ENCODE measurements around the gene DMKN. TPM values are rescaled to one million over a fixed set of nuclear protein-coding genes. Genes with fewer than 3 reads are reported as not detected.

Gene DMKN
- polyA plus RNA-seq, 1 experiment: 1.5 TPM

GRCh38 chr19:35549879-35550523, 36.6 kb upstream of the DMKN start:
- no peaks in the 10 kb centered on the region for H3K27me3 ChIP-seq (ENCODE audit: control insufficient read depth, insufficient read depth, low read length)
- ChIA-PET POLR2A (no interaction called here), CTCF (interaction anchor here (0.6 to 4.0 kb wide), 13 partner anchors 8 to 98 kb away, joined by 3 to 33 read pairs (median 7); partner anchors contain the start of gene COX6B1)
- DNase-seq (ENCODE audit: low read depth): no peak
- H3K4me3 ChIP-seq (ENCODE audit: low read depth, low read length): no peak overlapping the region
- TF ChIP-seq CTCF (IDR thresholded peaks at IDR 0.05; ENCODE audit: insufficient read depth, low read depth, low read length): no peak
- H3K36me3 ChIP-seq (ENCODE audit: control insufficient read depth, insufficient read depth, low read length): peaks cover 1% of the 10 kb centered on the region; the same call in 1 of the 2 replicates

GRCh38 chr19:35549174-35549788, 35.8 kb upstream of the DMKN start:
- peak; percentile 68 for TF ChIP-seq CTCF (IDR thresholded peaks at IDR 0.05; ENCODE audit: insufficient read depth, low read depth, low read length)
- H3K36me3 ChIP-seq (ENCODE audit: control insufficient read depth, insufficient read depth, low read length): peaks cover 1% of the 10 kb centered on the region; the same call in 1 of the 2 replicates
- POLR2A ChIA-PET: no interaction called here
- DNase-seq (ENCODE audit: low read depth): no peak
- CTCF ChIA-PET: interaction anchor here (0.6 to 4.0 kb wide), 24 partner anchors 9 to 147 kb away, joined by 3 to 33 read pairs (median 5); partner anchors contain the start of genes COX6B1, DMKN and HAUS5
- H3K4me3 ChIP-seq (ENCODE audit: low read depth, low read length): no peak overlapping the region
- H3K27me3 ChIP-seq (ENCODE audit: control insufficient read depth, insufficient read depth, low read length): no peaks in the 10 kb centered on the region

- peak overlapping the region; percentile 93 for H3K4me3 ChIP-seq (ENCODE audit: low read depth, low read length)
- peaks cover 4% of the 10 kb centered on the region for H3K36me3 ChIP-seq (ENCODE audit: control insufficient read depth, insufficient read depth, low read length)
- CTCF ChIA-PET: interaction anchor here (4.0 kb wide), 1 partner anchor 37 kb away, joined by 33 read pairs; no protein-coding TSS in a partner anchor
- H3K27me3 ChIP-seq (ENCODE audit: control insufficient read depth, insufficient read depth, low read length): no peaks in the 10 kb centered on the region
- POLR2A ChIA-PET: no interaction called here
- no peak for DNase-seq (ENCODE audit: low read depth)
- TF ChIP-seq CTCF (IDR thresholded peaks at IDR 0.05; ENCODE audit: insufficient read depth, low read depth, low read length): no peak
Observed at GRCh38 chr19:35546532-35546931, 33.1 kb upstream of the DMKN start.

GRCh38 chr19:35545855-35546381, 32.5 kb upstream of the DMKN start:
- Histone ChIP-seq H3K27me3 (ENCODE audit: control insufficient read depth, insufficient read depth, low read length) (no peaks in the 10 kb centered on the region), H3K4me3 (ENCODE audit: low read depth, low read length) (peak overlapping the region; percentile 93), H3K36me3 (ENCODE audit: control insufficient read depth, insufficient read depth, low read length) (peaks cover 4% of the 10 kb centered on the region)
- ChIA-PET POLR2A (no interaction called here), CTCF (no interaction called here)
- no peak for TF ChIP-seq CTCF (IDR thresholded peaks at IDR 0.05; ENCODE audit: insufficient read depth, low read depth, low read length)
- DNase-seq (ENCODE audit: low read depth): no peak
